A673 (cell line): ENCODE data around the gene MOSMO. TPM values are rescaled to one million over a fixed set of nuclear protein-coding genes. Genes with fewer than 3 reads are reported as not detected.

Experiments used
- BruUV-seq: library from RNA; stranded (reverse); fragments of 400-500 nt; replicated peaks from 2 replicates; lab custom pipeline; 2021; lab: Mats Ljungman, UMichigan
- CTCF ChIA-PET: fragments of 300-600 bp; sonication (Branson Sonifier 250); formaldehyde crosslinking; loops from one replicate; lab custom pipeline; 2022; ENCODE audit warnings: antibody characterized with exemption; lab: Charles Lee
- POLR2A ChIA-PET: fragments of 300-600 bp; sonication (Branson Sonifier 250); formaldehyde crosslinking; loops from one replicate; lab custom pipeline; 2022; ENCODE audit warnings: antibody characterized with exemption; ENCODE audit not compliant: low non-redundant PET; lab: Charles Lee
- DNase-seq: peaks from one replicate; pipeline ENCODE4 v3.0.0-alpha.2; 2015; ENCODE audit warnings: low spot score
- H3K27ac ChIP-seq: fragments of 200-600 bp; sonication (generic); 2 replicates; pipeline ENCODE4 v1.5.1; 2016; ENCODE audit warnings: mixed run types, low read depth, mild to moderate bottlenecking, mixed read lengths, antibody characterized with exemption, low read length; ENCODE audit not compliant: poor library complexity, severe bottlenecking
- H3K27me3 ChIP-seq: fragments of 200-600 bp; sonication (generic); replicated peaks from 2 replicates; pipeline ENCODE4 v1.6.1; 2017; ENCODE audit warnings: mixed run types, low read depth, mild to moderate bottlenecking, mixed read lengths, antibody characterized with exemption, low read length; ENCODE audit not compliant: insufficient read depth, poor library complexity
- H3K36me3 ChIP-seq: fragments of 200-600 bp; sonication (generic); 2 replicates; pipeline ENCODE4 v1.6.1; 2016; ENCODE audit warnings: mixed run types, mild to moderate bottlenecking, mixed read lengths, antibody characterized with exemption, low read length; ENCODE audit not compliant: insufficient read depth, poor library complexity, severe bottlenecking
- H3K4me1 ChIP-seq: fragments of 200-600 bp; sonication (generic); 2 replicates; pipeline ENCODE4 v1.6.1; 2017; ENCODE audit warnings: mixed run types, mild to moderate bottlenecking, mixed read lengths, antibody characterized with exemption, low read length; ENCODE audit not compliant: insufficient read depth, poor library complexity, severe bottlenecking
- H3K4me3 ChIP-seq: fragments of 200-600 bp; sonication (generic); 2 replicates; pipeline ENCODE4 v1.5.1; 2016; ENCODE audit warnings: low read depth, mixed run types, mild to moderate bottlenecking, mixed read lengths, low read length; ENCODE audit not compliant: poor library complexity, severe bottlenecking
- H3K9me3 ChIP-seq: fragments of 200-600 bp; sonication (generic); 2 replicates; pipeline ENCODE4 v1.6.1; 2016; ENCODE audit warnings: mixed run types, low read depth, mild to moderate bottlenecking, mixed read lengths, antibody characterized with exemption, low read length; ENCODE audit not compliant: poor library complexity, severe bottlenecking
- CTCF ChIP-seq: fragments of 300-800, 200-600 bp; sonication (generic); conservative IDR thresholded peaks from 2 replicates; pipeline ENCODE4 v1.5.1; 2017; ENCODE audit warnings: low read depth, mild to moderate bottlenecking, antibody characterized with exemption, low read length, moderate library complexity, mixed read lengths
- EZH2 ChIP-seq: fragments of 200-600 bp; sonication (generic); IDR thresholded peaks from 2 replicates; pipeline ENCODE4 v1.6.1; 2017; ENCODE audit warnings: borderline replicate concordance, low read depth, mild to moderate bottlenecking, mixed read lengths, antibody characterized with exemption, low read length; ENCODE audit not compliant: poor library complexity, severe bottlenecking
- intact Hi-C: fragments of 100-400 bp; cut with micrococcal nuclease; formaldehyde crosslinking; loops from one replicate; pipeline ENCODE4 v1.10.0; 2022; ENCODE audit not compliant: unreplicated experiment
- total RNA-seq: library from RNA; stranded (reverse); gene quantifications from 2 replicates; pipeline ENCODE4 v1.2.3, GENCODE V29; 2021

The MOSMO gene
- total RNA-seq, 1 experiment from 2014 or later: 14.6 TPM

DNA sequence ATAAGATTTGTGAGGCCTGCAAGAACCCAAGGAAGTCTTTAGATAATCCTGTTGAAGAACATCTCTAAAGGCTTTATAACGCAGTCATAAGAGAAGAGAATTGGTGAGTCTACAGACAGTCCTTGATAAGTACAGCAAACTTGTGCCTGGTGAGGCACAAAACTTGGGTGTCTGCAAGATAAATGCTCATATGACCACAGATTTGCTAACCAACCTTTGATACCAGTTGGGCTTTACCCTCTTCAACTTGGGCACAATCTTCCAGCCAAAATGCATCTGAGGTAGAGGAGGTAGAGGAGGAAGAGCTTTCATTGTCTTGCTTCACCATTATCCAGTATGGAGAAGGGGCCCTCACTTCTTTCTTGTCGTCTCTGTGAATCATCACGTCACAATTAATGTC lies 23.8 kb upstream of the MOSMO start:
- no peak overlapping the region for H3K4me3 ChIP-seq
- H3K36me3 ChIP-seq: peaks cover 53% of the 10 kb centered on the region
- H3K27ac ChIP-seq: no peak overlapping the region
- H3K27me3 ChIP-seq: no peaks in the 10 kb centered on the region
- BruUV-seq: no TSS peak
- no peaks in the 10 kb centered on the region for H3K4me1 ChIP-seq
- intact Hi-C loops: no loop called here
- ChIA-PET CTCF (no interaction called here), POLR2A (no interaction called here)
- DNase-seq: no peak
- no peak for TF ChIP-seq EZH2
- TF ChIP-seq CTCF: no peak
- H3K9me3 ChIP-seq: no peaks in the 10 kb centered on the region

DNA sequence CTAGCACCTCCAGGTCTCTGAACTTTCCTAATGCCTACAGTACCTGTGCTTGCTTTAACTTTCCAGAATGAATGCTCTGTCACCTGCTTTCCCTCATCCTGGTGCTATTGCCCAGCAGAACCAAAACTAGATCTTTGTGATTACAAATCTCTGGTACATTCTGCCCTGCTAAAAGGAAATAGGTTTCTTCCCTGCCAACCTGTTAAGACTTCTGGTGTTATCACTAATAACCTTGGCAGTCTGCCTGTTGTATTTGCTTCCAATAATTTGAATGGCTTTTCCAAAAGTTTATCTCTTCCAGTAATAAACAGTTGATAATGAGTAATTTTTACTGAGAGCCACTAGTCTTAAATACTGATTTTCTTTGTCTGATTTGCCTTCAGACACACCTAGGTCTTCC lies 22.4 kb upstream of the MOSMO start:
- BruUV-seq: TSS peak; percentile 5
- peaks cover 38% of the 10 kb centered on the region for H3K36me3 ChIP-seq
- ChIA-PET POLR2A (no interaction called here), CTCF (no interaction called here)
- TF ChIP-seq EZH2: no peak
- TF ChIP-seq CTCF: no peak
- H3K4me1 ChIP-seq: no peaks in the 10 kb centered on the region
- H3K4me3 ChIP-seq: no peak overlapping the region
- no peak for DNase-seq
- H3K27ac ChIP-seq: no peak overlapping the region
- intact Hi-C loops: no loop called here
- H3K27me3 ChIP-seq: no peaks in the 10 kb centered on the region
- no peaks in the 10 kb centered on the region for H3K9me3 ChIP-seq

- H3K4me1 ChIP-seq: no peaks in the 10 kb centered on the region
- TF ChIP-seq EZH2: no peak
- no peak for TF ChIP-seq CTCF
- no peaks in the 10 kb centered on the region for H3K9me3 ChIP-seq
- H3K4me3 ChIP-seq: no peak overlapping the region
- no peaks in the 10 kb centered on the region for H3K27me3 ChIP-seq
- no peak for DNase-seq
- intact Hi-C loops: no loop called here
- no TSS peak for BruUV-seq
- POLR2A ChIA-PET: no interaction called here
- peaks cover 29% of the 10 kb centered on the region for H3K36me3 ChIP-seq
- CTCF ChIA-PET: no interaction called here
- H3K27ac ChIP-seq: no peak overlapping the region
Observed at GRCh38 chr16:21986692-21987246, 21.1 kb upstream of the MOSMO start.
